ENCODE measurements around the gene ATP2B3. TPM values are rescaled to one million over a fixed set of nuclear protein-coding genes. Genes with fewer than 3 reads are reported as not detected.

Gene ATP2B3
- total and polyA plus RNA-seq, 2 donors (not counting 3 experiments of a cell fraction or from before 2014, with no cell fraction given): 0.01 to 0.07 TPM

GRCh38 chrX:153600921-153601320 lies 83.5 kb downstream of the ATP2B3 start:
- no peaks in the 10 kb centered on the region for H3K9me3 ChIP-seq (replicated peaks; ENCODE audit: control insufficient read depth, insufficient read depth, low read length)
- H4K20me1 ChIP-seq (replicated peaks; ENCODE audit: control insufficient read depth, extremely low read depth, insufficient read depth, low read length): no peaks in the 10 kb centered on the region
- no peaks in the 10 kb centered on the region for H3K36me3 ChIP-seq (ENCODE audit: control insufficient read depth in 2 of 2, extremely low read depth in 1 of 2, insufficient read depth in 2 of 2, low read length in 2 of 2)
- H3K4me2 ChIP-seq (ENCODE audit: insufficient read depth, low read length): no peak overlapping the region
- intact Hi-C loops (cut with micrococcal nuclease) (no loop called here), dilution Hi-C loops (cut with MboI; ENCODE audit: extremely low pct_ligation_motif_present, low sequenced_read_pairs) (no loop called here)
- H3K79me2 ChIP-seq (ENCODE audit: control insufficient read depth, insufficient read depth, low read length): peaks cover 12% of the 10 kb centered on the region
- no peaks in the 10 kb centered on the region for H3K9me1 ChIP-seq (replicated peaks; ENCODE audit: control insufficient read depth, extremely low read depth, insufficient read depth, low read length)
- no peak overlapping the region for H3K9ac ChIP-seq (replicated peaks; ENCODE audit: extremely low read depth, insufficient read depth, low read length)
- H3K27me3 ChIP-seq (ENCODE audit: control insufficient read depth in 2 of 2, insufficient read depth in 2 of 2, low read length in 2 of 2): no peaks in the 10 kb centered on the region
- DNase-seq (ENCODE audit: low read depth, low spot score): no peak
- ChIA-PET POLR2A (no interaction called here), CTCF (interaction anchor here (1.7 to 4.1 kb wide), 2 partner anchors 9 to 67 kb away, joined by 6 to 32 read pairs; no protein-coding TSS in a partner anchor)
- no peak overlapping the region for H2AFZ ChIP-seq (ENCODE audit: low read depth, low read length)
- BruUV-seq (replicated peaks): no TSS peak
- H3K4me3 ChIP-seq (replicated peaks in 1 of 3; ENCODE audit: insufficient read depth in 1 of 3, low read depth in 1 of 3, low read length in 3 of 3): no peak overlapping the region
- TF ChIP-seq JUN (IDR thresholded peaks at IDR 0.05; ENCODE audit: borderline replicate concordance, insufficient read depth, insufficient read length, low read depth) (no peak), EZH2 (IDR thresholded peaks at IDR 0.05; ENCODE audit: borderline replicate concordance, low read depth, low read length, severe bottlenecking) (no peak), POLR2A (IDR thresholded peaks at IDR 0.05; ENCODE audit: low read depth, low read length) (no peak), FOS (IDR thresholded peaks at IDR 0.05; ENCODE audit: borderline replicate concordance, insufficient read depth, low read length) (no peak), GATA2 (IDR thresholded peaks at IDR 0.05; ENCODE audit: insufficient read depth, insufficient read length, low read depth, low read length) (no peak), CTCF (IDR thresholded peaks at IDR 0.05; ENCODE audit: extremely low read depth in 1 of 2, insufficient read depth in 1 of 2, low read depth in 1 of 2, low read length in 2 of 2) (no peak), POLR2AphosphoS5 (IDR thresholded peaks at IDR 0.05; ENCODE audit: insufficient read depth, low read depth, low read length) (no peak), MYC (IDR thresholded peaks at IDR 0.05; ENCODE audit: low read depth, low read length) (no peak)
- TF ChIP-seq, protein P1, sequence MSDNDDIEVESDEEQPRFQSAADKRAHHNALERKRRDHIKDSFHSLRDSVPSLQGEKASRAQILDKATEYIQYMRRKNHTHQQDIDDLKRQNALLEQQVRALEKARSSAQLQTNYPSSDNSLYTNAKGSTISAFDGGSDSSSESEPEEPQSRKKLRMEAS (IDR thresholded peaks at IDR 0.05; ENCODE audit: insufficient read depth, insufficient read length): no peak
- FAIRE-seq: no peak
- H3K4me1 ChIP-seq (ENCODE audit: control insufficient read depth, extremely low read depth, insufficient read depth, low read length): peaks cover 7% of the 10 kb centered on the region
- H3K27ac ChIP-seq (ENCODE audit: insufficient read depth, low read depth, low read length): no peak overlapping the region
